Superior temporal gyrus (tissue), 1 donor: ENCODE results near the gene THAP4.

Experiments used
- DNase-seq: peaks from one replicate; pipeline ENCODE4 v3.0.0-alpha.2; 2016; ENCODE audit errors: extremely low spot score

THAP4 gene

DNA sequence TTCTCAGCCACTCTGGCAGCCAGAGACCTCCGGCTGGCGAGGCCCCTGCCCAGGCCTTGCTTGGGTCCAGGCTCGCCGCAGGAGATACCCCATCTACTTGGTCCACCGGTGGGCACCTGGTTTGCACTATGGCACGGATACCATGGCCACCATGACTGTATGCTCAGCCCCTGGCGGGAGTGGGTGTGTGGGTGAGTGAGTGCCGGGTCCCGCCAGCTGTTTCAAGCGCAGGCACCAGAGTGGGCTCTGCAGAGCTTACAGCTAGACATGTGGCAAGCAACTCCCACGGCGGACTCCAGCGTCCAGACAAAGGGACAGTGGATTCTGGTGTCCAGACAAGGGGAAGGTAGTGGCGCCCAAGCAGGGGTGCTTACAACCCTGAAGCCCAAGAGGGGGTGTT lies 2.0 kb upstream of the THAP4 start:
- DNase-seq, result no peak

DNA sequence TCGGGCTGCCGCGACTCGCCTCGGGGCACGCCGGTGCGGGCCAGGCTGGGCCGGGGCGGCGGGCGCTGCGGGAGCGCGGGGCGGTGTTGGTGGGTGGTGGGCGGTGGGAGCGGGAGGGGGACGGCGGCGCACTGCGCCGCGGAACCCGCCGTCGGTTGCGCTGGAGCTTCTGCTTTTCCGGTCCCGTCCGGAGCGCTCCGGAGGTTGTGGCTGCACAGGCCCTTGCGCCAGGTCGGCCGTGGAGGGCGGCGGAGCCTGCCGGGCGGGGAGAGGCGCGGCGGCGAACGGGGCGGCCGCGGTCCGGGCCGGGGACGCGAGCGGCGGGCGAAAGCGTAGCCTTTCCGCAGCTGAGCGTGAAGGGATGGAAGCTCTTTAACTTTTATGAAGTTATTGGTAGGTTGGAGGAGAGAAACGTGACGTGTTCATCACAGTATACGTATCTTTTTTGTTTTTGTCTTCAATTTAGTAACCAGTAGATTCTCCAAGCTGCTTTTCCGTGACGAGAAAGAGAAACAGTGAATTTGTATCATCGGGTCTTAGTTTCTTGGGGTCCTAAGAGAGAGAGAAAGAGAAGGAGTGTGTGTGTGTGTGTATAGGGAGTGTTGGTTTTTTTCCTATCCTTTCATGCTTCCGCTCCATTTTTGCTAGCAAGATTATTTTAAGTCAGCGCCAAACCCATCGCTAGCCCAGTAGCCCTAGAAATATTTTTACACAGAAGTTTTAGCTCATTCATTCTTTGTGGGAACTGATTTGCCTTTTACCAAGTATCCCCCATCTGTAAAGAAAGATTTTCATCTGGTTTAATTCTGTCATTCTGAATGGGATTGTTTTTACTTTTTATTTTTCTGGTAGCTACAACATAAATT lies 1.1 kb upstream of the THAP4 start:
- no peak for DNase-seq

DNA sequence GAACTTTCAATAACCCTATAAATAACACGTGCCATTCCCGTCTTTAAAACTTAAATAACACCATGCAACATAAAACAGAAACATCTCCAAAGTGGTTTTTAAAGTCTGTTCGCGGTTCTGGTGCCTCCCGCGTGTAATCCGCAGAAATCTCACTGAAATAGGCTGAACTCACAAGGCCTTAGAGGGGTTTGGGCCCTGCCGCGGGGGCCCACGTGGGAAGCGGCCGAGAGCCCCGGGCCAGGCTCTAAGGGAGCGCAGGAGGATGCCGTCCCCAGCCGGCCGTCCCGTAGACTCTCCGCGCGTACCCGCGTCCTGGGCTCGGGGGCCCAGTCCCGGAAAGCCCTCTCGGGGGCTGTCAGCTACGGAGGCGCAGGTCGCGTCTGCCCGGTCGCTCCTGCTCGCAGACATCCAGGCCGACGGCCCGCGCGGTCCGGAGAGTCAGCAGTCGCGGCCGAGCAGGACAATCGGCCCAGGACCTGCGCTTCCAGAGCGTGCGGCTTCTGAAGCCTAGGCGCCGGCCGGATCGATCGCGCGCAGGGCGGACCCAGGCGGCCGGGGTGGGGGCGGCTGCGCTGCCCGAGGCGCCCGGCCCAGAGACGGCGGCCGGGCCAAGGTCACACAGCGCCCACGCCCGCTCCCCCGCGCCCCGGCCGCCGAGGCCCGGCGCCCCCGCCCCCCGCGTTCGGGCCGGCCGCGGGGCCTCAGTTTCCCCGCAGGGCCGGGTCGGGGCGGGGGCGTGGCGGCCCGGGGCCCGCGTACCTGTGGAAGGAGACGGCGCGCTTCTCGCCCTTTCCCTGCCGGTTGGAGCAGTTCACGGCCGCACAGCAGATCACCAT lies 558 bp downstream of the THAP4 start:
- no peak for DNase-seq

DNA sequence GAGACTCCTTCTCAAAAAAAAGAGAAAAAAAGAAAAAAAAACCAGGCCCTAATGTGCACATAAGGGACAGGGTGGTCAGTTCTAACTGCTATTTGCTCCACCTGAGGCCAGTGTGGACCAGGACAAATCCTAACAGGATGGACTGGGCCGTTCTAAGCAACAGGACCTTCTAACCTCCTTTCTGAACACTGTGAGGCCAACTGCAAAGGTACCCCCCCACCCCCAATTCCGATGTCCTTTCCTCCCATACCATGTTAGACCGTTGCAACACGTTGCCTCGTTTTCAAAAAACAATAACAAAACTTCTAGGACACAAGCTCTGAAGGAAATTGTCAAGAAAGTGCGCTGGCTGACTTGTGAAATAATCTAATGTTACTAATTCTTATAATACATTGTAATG lies 1.2 kb downstream of the THAP4 start:
- DNase-seq, result no peak

DNA sequence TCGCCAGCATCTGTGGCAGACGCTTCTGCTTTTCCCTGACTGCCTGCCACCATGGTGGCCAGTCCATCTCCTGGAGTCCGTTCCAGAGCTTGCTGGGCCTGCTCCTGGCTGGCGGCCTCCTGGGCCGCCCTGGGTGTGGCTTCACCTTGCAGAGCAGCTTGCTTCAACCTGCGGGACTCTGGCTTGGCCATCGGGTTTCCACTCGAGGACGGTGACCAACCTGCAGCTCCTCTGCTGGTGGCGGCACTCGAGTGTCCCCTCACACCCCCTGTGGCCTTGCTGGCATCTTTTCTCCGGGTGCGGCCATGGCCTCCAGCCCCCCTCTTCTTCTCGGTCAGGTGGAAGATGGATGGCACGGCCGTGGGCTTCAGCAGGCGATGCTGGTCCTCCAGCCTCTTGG lies 3.4 kb downstream of the THAP4 start:
- DNase-seq, result no peak

DNA sequence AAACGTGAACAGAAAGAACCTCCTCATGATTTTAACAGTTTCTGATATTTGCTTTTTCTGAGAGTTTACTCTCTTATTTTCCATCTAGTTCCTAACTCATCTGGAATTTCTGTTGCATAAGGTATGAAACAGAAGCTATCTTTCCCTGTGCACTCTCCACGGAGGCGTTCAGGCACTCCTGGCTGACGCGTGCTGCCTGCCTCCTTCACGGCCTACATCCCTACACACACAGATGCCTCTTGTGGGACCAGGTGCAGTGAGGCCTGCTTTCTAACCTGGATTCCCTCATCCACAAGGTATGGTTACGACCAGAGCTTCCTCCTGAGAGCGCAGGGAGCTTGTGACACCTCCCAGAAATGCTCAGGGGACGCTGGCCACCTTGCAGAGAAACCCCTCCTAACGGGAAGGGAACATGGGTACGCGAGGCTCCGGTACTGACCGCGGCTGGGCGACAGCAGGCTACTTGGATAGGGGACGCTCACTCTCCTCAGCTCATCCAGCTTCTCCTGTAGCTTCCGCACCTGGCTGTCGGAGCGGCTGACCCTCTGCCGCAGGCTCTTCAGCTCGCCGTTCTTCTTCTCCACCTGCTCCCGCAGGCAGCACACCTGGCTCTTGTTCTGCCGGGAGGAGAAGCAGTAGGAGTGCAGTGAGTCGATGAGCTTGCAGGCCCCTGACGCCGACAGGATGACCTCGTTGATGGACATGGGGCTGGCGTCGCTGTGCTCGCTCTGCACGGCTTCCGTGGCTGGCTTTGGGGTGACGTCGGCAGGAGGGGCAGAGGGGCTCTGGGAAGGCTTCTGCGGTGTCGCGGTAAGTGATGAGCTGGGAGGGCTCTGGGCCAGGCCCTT lies 4.3 kb downstream of the THAP4 start:
- no peak for DNase-seq

DNA sequence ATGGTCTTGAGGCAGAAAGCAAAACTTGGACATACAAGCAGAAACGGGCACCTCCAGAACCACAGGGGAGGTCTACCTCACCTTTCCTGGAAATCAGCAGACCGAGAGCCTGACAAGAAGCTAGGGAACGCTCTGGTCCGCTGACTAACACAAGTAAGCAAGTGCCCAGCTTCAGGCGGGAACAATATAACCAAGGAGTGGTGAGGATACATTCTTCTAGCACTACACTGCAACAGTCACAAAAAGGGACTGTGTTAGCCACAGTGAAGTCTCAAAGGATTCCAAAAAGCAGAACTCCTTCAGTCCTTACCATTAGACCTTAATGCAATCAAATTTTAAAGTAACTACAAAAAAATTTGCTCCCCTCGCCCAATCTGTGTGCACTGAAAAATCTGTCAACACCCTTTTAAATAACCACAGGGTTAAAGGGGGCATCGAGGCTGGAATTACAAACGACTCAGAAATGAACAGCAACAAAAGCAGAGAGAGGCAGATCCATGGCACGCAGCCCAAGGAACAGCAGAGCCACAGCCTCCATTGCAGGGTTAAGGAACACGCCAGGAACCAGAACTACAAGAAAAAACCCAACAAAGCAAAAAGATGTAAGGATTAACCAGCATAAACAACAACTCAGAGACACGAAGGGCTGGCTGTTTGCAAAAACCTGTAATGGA lies 7.1 kb downstream of the THAP4 start:
- DNase-seq, result no peak

DNA sequence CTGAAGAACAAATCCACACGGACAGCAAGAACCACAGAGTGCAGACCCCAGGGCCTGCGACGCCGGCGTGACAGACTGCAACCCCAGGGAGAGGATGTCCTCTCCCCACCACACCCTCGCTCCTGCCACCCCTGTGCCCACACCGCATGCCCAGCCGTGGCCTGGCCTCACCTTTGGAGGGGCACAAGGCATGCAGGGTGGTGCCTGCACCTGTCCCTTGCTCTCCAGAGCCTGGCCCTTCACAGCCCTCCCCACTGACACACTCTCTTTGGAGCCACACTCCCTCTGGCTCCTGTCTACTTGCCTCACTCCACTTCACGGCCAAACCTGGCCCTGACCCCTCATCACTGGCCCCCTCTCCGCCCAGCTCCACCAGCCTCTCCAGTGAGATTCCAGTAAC lies 9.3 kb downstream of the THAP4 start:
- no peak for DNase-seq

DNA sequence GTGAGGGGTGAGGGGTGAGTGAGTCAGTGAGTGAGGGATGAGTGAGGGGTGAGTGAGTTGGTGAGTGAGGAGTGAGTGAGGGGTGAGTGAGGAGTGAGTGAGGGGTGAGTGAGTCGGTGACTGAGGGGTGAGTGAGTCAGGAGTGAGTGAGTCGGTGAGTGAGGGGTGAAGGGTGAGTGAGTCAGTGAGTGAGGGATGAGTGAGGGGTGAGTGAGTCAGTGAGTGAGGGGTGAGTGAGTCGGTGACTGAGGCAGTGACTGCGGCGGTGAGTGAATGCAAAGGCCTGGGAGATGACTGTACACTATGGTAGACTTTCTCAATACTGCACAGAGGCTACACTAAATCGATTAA lies 16.6 kb downstream of the THAP4 start:
- DNase-seq, result no peak

DNA sequence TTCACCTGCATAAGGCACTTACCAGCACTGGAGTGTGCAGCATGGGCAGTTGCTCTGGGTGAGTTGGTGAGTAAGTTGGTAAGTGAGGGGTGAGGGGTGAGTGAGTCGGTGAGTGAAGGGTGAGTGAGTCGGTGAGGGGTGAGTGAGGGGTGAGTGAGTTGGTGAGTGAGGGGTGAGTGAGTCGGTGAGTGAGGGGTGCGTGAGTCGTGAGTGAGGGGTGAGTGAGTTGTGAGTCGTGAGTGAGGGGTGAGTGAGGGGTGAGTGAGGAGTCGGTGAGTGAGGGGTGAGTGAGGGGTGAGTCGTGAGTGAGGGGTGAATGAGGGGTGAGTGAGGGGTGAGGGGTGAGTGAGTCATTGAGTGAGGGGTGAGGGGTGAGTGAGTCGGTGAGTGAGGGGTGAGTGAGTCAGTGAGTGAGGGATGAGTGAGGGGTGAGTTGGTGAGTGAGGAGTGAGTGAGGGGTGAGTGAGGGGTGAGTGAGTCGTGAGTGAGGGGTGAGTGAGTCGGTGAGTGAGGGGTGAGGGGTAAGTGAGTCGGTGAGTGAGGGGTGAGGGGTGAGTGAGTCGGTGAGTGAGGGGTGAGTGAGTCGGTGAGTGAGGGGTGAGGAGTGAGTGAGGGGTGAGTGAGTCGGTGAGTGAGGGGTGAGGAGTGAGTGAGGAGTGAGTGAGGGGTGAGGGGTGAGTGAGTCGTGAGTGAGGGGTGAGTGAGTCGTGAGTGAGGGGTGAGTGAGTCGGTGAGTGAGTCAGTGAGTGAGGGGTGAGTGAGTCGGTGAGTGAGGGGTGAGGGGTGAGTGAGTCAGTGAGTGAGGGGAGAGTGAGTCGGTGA lies 17.1 kb downstream of the THAP4 start:
- no peak for DNase-seq

DNA sequence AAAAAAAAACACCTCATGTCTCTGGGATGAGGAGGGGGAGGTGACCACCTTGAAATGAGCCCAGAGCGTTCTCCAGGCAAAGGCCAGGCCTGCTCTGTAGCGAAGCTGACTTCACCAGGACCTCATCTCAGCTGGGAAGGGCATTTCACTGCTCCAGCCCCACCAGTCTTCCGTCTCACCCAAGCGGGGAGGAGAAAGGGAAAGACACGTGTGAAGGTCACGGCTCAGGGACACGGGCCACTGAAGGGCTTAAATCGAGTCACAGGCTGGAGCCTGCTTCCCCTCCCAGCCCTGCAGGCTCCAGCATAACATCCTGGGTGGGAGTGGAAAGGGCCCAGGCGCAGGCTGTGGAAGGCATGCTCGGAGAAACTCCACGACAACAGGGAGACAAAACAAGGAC lies 18.1 kb downstream of the THAP4 start:
- DNase-seq, result no peak

DNA sequence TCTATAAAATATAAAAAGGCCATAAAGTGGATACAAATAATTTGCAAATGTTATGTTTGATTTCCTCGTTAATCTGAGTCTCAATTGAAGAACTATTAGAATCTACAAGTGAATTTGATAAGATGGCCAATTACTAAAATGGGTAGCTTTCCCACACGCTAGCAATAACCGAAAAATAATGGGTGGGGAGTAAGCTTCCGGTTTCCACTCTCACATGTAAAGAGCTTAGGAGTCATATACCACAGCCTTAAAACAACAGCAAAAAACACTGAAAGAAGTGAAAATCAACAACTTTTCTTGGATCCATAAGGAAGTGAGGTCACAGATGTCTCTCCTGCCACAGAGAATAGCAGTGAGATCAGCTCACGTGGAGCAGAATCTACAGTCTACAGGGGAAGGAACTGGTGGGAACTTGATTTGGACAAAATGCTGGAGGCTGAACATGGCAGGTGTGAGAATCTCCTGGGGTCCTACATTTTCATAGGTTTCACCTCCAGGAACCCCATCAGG lies 18.6 kb downstream of the THAP4 start:
- no peak for DNase-seq

DNA sequence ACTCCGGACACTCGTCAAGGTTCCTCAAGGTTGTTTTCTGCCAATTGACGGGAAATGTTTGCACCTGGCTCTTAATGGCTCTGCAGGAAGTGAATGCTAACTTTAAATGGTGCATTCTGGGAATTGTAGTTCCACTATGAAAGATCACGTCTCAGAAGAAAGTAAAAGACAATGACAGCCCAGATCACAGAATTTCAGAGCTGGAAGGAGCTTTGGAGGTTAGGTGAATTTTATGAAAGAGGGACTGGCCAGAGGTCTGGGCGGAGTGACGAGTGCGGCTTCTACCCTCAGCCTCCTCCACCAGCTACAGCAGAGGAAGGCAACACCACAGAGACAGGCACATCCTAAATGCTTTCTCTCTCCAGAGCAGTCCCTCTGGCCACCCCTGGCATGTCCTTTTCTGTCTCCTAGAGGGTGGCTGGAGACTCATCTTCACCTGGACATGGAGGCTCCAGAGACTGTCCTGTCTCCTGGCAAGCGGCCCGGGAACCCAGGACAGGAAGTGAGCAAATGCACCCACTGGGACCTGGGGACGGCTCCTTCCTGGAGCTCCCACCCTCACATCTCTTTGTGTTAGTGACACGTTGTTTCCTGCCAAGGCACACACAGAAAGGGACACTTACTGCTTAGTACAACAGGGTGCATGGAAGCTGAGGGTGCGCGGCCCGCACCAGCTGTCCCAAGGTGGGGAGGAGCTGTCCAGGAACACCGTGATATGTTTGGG lies 19.4 kb downstream of the THAP4 start:
- DNase-seq, result peak; percentile 56

DNA sequence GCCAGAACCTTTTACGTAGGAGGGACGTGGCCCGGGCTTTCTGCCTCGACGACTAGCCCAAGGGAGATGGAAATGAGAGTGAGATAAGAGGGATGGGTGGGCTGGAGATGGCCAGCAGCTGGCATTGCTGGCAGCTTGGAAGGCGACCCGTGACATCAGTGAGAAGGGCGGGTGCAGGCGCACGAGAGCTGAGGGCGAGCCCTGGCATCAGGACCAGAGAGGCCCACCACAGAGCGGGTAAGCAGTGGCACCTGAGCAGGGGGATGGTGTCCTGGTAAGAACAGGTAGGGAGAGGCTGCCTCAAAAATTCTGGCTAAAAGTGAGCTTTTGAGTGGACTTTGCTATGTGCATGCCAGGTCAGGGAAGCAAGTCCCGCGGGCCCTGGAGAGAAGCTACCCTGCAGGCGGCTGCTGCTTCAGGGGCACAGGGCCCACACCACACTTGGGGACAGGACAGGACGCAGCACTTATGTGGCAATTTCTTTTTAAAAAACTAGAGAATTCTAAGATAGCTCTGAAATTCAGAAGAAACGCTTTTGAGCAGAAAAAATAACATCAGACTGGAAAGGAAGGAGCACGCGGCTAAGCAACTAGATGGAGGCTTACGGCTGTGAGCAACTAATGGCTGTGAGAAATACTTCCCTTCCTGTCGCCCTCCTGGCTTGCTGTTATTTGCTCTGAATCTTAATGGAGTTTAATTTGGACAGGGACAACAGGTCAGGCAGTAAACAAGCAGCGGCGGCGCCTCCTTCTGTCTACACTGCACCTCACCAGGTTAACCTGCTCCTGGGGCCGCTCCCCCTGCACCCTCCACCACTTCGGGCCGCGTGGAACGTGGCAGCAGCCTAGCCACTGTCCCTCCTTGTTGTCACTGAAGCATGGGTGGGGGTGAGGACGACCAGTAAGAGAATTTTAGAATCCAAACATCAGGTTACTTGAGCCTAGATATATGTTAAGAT lies 20.5 kb downstream of the THAP4 start:
- no peak for DNase-seq

DNA sequence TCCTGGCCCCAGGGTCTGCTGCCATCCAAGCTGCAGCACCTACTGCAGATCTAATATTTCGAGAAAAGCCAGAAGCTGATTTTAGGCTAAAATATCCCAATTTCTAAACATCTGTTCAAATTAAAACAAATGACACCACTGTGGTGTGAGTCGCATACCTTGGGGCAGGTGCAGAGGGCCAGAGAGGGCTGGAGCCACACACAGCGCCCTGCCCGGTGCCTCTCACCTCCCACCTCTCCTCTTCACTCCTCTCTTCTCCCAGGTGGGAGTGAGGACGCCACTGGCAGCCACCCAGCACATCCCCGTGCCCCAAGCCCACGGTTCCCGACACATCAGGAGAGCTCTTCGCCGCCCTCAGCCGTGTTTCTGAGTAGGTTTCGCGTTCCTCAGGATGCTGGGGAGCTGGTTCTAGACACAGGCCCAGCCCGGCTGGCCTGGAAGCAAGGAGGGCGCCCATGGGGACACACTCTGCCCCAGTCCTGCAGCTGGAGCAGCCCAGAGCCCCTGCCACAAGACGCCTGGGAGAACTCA lies 21.4 kb downstream of the THAP4 start:
- DNase-seq, result no peak

DNA sequence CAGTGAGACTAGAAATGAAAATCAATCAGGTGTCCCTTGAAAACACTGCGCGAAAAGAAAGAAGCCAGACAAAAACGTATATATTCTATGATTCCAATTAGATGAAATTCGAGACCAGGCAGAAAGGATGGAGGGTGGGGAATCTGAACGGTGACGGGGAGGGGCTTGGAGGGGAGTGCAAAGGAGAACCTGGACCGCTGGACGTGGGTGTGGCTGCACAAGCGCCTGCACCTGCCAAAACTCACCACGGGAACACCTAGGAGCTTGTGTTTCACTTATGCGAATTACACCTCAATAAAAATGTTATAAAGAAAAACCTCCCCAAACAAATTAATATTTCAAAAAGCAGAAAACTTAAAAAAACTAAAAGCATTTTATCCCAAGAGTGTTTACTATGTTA lies 21.9 kb downstream of the THAP4 start:
- no peak for DNase-seq

DNA sequence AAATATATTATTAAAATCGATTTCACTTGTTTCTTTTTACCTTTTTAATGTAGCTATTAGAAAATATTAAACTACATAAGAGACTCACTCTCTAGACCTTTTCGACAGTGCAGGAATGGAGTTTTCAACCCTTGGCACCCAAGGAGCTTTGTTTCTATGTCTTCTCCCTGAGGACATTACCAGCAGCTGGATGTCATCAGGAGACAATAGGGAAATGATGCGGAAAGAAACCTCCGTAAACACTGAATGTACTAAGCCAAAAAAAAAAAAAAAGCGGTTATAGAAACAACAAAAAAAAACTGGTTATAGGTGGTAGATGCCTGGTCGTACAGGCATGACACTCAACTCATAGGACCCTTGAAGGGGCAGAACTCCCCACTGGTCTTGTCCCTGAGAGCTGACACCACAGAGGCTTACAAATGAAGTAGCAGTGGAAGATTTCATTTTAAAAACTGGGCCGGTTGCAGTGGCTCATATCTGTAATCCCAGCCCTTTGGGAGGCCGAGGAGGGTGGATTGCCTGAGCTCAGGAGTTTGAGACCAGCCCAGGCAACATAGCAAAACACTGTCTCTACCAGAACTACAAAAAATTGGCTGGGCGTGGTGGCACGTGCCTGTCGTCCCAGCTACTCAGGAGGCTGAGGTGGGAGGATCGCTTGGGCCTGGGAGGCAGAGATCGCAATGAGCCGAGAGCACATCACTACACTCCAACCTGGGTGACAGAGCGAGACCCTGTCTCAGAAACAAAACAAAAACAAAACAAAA lies 23.8 kb downstream of the THAP4 start:
- DNase-seq, result no peak
